Osteoblast (primary cell): Measurements from ENCODE around the gene UGT2A3. TPM values are rescaled to one million over a fixed set of nuclear protein-coding genes. Genes with fewer than 3 reads are reported as not detected.

ENCODE experiments used
- DNase-seq: peaks from one replicate; pipeline ENCODE4 v3.0.0; 2011; ENCODE audit warnings: low spot score, mixed read lengths; ENCODE audit not compliant: insufficient read length; ENCODE audit errors: missing footprints
- H2AFZ ChIP-seq: 2 replicates; pipeline ENCODE4 v1.6.0; 2011; ENCODE audit warnings: mild to moderate bottlenecking, low read length
- H3K27ac ChIP-seq: 2 replicates; pipeline ENCODE4 v1.5.1; 2011; ENCODE audit warnings: mild to moderate bottlenecking, low read depth, low read length, moderate library complexity
- H3K27me3 ChIP-seq: 2 replicates; pipeline ENCODE4 v1.6.0; 2012; ENCODE audit warnings: mild to moderate bottlenecking, control low read depth, inconsistent platforms, low read length, moderate library complexity; ENCODE audit not compliant: insufficient read depth
- H3K36me3 ChIP-seq: 2 replicates; pipeline ENCODE4 v1.5.1; 2011; ENCODE audit warnings: mild to moderate bottlenecking, low read length, control low read depth, moderate library complexity; ENCODE audit not compliant: insufficient read depth
- H3K4me1 ChIP-seq: 2 replicates; pipeline ENCODE4 v1.5.1; 2011; ENCODE audit warnings: mild to moderate bottlenecking, low read length, control low read depth, moderate library complexity; ENCODE audit not compliant: insufficient read depth
- H3K4me2 ChIP-seq: 2 replicates; pipeline ENCODE4 v1.6.0; 2011; ENCODE audit warnings: mild to moderate bottlenecking, low read length; ENCODE audit not compliant: insufficient read depth
- H3K4me3 ChIP-seq: fragments of 200-600 bp; sonication (generic); 3 replicates; pipeline ENCODE4 v1.5.1; 2012; ENCODE audit warnings: mild to moderate bottlenecking, low read length, inconsistent platforms; ENCODE audit not compliant: insufficient read depth
- H3K79me2 ChIP-seq: 2 replicates; pipeline ENCODE4 v1.6.0; 2012; ENCODE audit warnings: mild to moderate bottlenecking, low read length, control low read depth, inconsistent platforms; ENCODE audit not compliant: insufficient read depth
- H3K9me3 ChIP-seq: 2 replicates; pipeline ENCODE4 v1.5.1; 2011; ENCODE audit warnings: low read depth, low read length, control low read depth
- H4K20me1 ChIP-seq: 2 replicates; pipeline ENCODE4 v1.6.0; 2012; ENCODE audit warnings: mild to moderate bottlenecking, low read length, control low read depth; ENCODE audit not compliant: insufficient read depth
- total RNA-seq: library from RNA; depleted of rRNA; stranded (reverse); fragments of >200 nt; gene quantifications from 2 replicates; pipeline ENCODE4 v1.2.3, GENCODE V29; 2012
- TF ChIP-seq, protein P1 (sequence below): IDR thresholded peaks from 2 replicates; pipeline ENCODE4 v1.5.1; 2011; ENCODE audit warnings: mild to moderate bottlenecking, low read depth, low read length, moderate library complexity; ENCODE audit errors: extremely low read depth

The UGT2A3 gene
- total RNA-seq, 1 donor = not detected

DNA sequence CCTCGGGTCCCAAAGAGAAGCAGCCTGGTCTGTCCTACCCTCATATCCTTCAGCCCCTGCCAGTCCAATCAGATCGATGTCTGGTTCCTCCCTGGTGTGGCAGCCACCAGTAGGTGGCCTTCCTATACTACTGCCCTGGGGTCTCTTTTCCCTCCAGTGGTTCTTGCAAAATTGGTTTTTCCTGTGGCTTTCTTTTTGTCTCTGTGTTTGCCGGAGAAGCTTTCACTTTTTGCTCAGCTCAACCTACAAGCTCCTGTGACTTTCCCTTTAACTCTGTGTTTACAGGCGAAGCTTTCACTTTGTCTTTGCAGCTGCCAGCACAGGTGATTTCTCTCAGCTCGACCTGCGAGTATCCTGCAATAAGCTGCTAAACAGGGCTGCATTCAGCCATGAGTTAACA lies 46.8 kb downstream of the UGT2A3 start:
- peaks cover 2% of the 10 kb centered on the region for H3K9me3 ChIP-seq
- peak overlapping the region; percentile 61 for H3K4me2 ChIP-seq
- TF ChIP-seq, protein P1, sequence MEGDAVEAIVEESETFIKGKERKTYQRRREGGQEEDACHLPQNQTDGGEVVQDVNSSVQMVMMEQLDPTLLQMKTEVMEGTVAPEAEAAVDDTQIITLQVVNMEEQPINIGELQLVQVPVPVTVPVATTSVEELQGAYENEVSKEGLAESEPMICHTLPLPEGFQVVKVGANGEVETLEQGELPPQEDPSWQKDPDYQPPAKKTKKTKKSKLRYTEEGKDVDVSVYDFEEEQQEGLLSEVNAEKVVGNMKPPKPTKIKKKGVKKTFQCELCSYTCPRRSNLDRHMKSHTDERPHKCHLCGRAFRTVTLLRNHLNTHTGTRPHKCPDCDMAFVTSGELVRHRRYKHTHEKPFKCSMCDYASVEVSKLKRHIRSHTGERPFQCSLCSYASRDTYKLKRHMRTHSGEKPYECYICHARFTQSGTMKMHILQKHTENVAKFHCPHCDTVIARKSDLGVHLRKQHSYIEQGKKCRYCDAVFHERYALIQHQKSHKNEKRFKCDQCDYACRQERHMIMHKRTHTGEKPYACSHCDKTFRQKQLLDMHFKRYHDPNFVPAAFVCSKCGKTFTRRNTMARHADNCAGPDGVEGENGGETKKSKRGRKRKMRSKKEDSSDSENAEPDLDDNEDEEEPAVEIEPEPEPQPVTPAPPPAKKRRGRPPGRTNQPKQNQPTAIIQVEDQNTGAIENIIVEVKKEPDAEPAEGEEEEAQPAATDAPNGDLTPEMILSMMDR = no peak
- H3K27me3 ChIP-seq = no peaks in the 10 kb centered on the region
- no peaks in the 10 kb centered on the region for H3K79me2 ChIP-seq
- H4K20me1 ChIP-seq = no peaks in the 10 kb centered on the region
- H2AFZ ChIP-seq = peak overlapping the region; percentile 56
- peak overlapping the region; percentile 30 for H3K4me3 ChIP-seq
- no peaks in the 10 kb centered on the region for H3K4me1 ChIP-seq
- DNase-seq = no peak
- no peak overlapping the region for H3K27ac ChIP-seq
- no peaks in the 10 kb centered on the region for H3K36me3 ChIP-seq

DNA sequence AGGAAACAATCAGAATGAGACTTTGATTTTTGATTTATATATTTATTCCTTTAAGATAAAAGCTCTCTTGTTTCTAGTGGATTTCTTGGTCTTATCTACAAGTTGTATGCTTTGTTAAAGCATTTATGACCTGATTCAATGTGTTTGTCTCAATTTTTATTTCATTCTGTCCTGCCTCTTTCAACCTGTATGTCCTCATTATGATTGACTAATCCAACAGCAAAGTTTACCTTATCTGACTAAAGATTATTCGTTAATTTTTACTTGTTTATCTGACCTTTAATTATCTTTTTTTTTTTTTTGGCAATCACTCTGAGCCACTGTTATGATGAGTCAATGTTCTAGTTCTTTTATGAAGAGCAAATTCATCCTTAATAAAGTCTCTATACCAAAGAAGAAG lies 54.9 kb downstream of the UGT2A3 start:
- no peak overlapping the region for H3K4me2 ChIP-seq
- no peaks in the 10 kb centered on the region for H3K79me2 ChIP-seq
- H3K9me3 ChIP-seq = peaks cover 2% of the 10 kb centered on the region
- H3K27ac ChIP-seq = no peak overlapping the region
- no peaks in the 10 kb centered on the region for H4K20me1 ChIP-seq
- H3K4me3 ChIP-seq = no peak overlapping the region
- no peak overlapping the region for H2AFZ ChIP-seq
- no peaks in the 10 kb centered on the region for H3K4me1 ChIP-seq
- no peaks in the 10 kb centered on the region for H3K36me3 ChIP-seq
- no peak for DNase-seq
- no peaks in the 10 kb centered on the region for H3K27me3 ChIP-seq
- TF ChIP-seq, protein P1 = no peak

DNA sequence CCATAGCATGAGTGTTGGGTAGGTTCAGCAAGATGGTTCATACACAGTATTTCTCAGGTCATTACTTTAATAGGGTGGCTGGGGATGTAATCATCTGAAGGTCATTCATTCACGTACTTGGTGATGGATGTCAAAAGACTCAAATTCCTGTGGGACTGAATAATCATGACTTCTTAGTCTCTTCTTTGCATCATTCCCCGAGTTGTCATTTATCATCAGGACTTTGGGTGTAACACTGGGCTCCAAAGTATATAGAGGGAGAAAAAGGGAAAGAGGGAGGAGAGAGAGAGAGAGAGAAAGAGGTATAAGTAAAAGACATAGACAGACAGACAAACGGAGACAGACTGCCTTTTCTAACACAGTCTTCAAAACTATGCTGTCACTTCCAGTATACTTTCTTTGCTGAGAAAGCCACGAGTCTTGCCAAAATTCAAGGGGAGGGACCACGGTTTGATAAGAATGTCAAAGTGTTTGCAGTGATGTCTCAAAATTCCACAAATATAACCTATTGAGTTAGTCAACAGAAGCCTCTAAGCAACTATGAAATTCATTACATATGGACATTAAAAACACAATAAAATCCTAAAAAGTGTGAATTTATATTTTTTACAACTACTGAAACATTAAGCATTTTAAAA lies 55.9 kb downstream of the UGT2A3 start:
- Histone ChIP-seq H3K79me2 (no peaks in the 10 kb centered on the region), H3K27me3 (no peaks in the 10 kb centered on the region), H3K36me3 (no peaks in the 10 kb centered on the region), H3K4me3 (no peak overlapping the region), H3K4me2 (no peak overlapping the region), H3K4me1 (no peaks in the 10 kb centered on the region), H4K20me1 (no peaks in the 10 kb centered on the region), H3K9me3 (no peaks in the 10 kb centered on the region), H3K27ac (no peak overlapping the region), H2AFZ (no peak overlapping the region)
- DNase-seq = no peak
- TF ChIP-seq, protein P1 = no peak

DNA sequence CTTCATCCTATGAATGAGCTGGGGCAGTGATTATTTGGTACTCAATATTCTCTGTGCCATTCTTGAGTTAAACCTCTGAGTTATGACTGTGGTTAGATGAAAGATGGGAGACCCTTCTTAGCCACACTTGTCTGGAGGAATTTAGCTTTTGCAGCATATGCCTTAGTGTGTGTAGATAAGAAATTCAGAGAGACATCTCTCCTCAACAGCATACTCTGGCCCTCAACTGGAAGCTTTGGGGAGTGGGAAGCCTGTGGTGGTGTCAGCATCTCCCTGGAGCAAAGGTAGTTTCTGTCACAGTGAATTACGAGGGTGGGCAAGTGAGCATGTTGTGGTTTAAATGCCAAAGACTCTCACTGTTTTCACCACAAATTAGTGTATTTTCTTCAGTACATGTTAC lies 58.7 kb downstream of the UGT2A3 start:
- no peak overlapping the region for H3K4me2 ChIP-seq
- no peaks in the 10 kb centered on the region for H3K79me2 ChIP-seq
- H3K27ac ChIP-seq = no peak overlapping the region
- H3K4me1 ChIP-seq = no peaks in the 10 kb centered on the region
- H3K27me3 ChIP-seq = no peaks in the 10 kb centered on the region
- no peak overlapping the region for H3K4me3 ChIP-seq
- no peak for DNase-seq
- TF ChIP-seq, protein P1 = no peak
- no peaks in the 10 kb centered on the region for H3K36me3 ChIP-seq
- no peak overlapping the region for H2AFZ ChIP-seq
- H3K9me3 ChIP-seq = no peaks in the 10 kb centered on the region
- H4K20me1 ChIP-seq = no peaks in the 10 kb centered on the region
